ENCODE measurements around the gene TMED8. TPM values are rescaled to one million over a fixed set of nuclear protein-coding genes. Genes with fewer than 3 reads are reported as not detected.

TMED8 gene
- total and polyA plus RNA-seq, 2 of the 13 experiments (the other 11 are each of a cell fraction or from before 2014, with no cell fraction given), result 6.0 to 11.7 TPM

DNA sequence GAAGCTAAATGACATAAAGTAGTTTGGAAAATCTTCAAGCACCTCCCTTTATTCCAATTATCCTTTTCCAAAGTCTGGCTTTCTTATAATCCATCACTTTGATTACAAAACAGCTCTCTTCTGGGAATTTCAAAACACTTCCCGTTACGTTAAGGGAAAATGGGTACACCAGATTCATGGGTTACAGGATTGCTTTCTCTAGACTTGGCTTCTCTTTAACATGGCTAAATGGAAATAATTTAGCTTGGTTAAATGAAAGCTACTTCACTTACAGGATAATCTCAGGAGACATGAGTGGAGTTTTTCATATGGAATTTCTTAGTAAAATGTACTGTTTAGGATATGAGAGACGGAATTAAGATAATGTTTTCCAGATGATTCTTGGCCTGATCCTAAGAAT is 41.3 kb downstream of the TMED8 start:
- Histone ChIP-seq H4K20me1 (ENCODE audit: insufficient read depth, low read length) (no peaks in the 10 kb centered on the region), H3K27me3 (ENCODE audit: control insufficient read depth in 1 of 2, insufficient read depth in 2 of 2, low read length in 2 of 2) (no peaks in the 10 kb centered on the region), H3K79me2 (ENCODE audit: insufficient read depth, low read length) (no peaks in the 10 kb centered on the region), H2AFZ (ENCODE audit: low read length) (no peak overlapping the region), H3K27ac (ENCODE audit: extremely low read length, insufficient read depth, low read length) (no peak overlapping the region), H3K9me3 (ENCODE audit: low read length) (no peaks in the 10 kb centered on the region), H3K4me3 (replicated peaks in 1 of 3; ENCODE audit: insufficient read depth in 1 of 3, low read depth in 2 of 3, low read length in 3 of 3) (no peak overlapping the region), H3K36me3 (replicated peaks in 1 of 2; ENCODE audit: control insufficient read depth in 1 of 2, insufficient read depth in 2 of 2, low read length in 2 of 2) (peaks cover 0 to 1% of the 10 kb centered on the region in 2 experiments; a peak in 3 of 5 replicates), H3K4me1 (ENCODE audit: insufficient read depth, low read length) (peaks cover 13% of the 10 kb centered on the region), H3K4me2 (ENCODE audit: low read depth, low read length) (no peak overlapping the region), H3K9ac (ENCODE audit: insufficient read depth, low read depth, low read length) (no peak overlapping the region)
- CTCF ChIA-PET (ENCODE audit: low intra/inter-chr PET ratio, low total read pairs), result no interaction called here
- DNase-seq (ENCODE audit: low spot score), result no peak
- no TSS peak for BruUV-seq (replicated peaks)
- no peak for ATAC-seq
- intact Hi-C loops (cut with micrococcal nuclease; ENCODE audit: unreplicated experiment), result loop anchor here (5.0 kb wide), 1 partner anchor 42 kb away; the partner anchor contains the start of genes SAMD15 and TMED8
- in situ Hi-C loops (cut with HindIII; ENCODE audit: extremely low pct_ligation_motif_present, low pct_unique_long_range_greater_than_20kb), result no loop called here
- FAIRE-seq, result no peak
- POLR2A ChIA-PET, result interaction anchor here (1.3 kb wide), 1 partner anchor 11 kb away, joined by 3 read pairs; no protein-coding TSS in a partner anchor
- no peak for TF ChIP-seq FOXK2 (IDR thresholded peaks at IDR 0.05)
- no peak for TF ChIP-seq ZNF343 (CRISPR knock-in tag; IDR thresholded peaks at IDR 0.05)
- no peak for TF ChIP-seq MTF1 (CRISPR knock-in tag; IDR thresholded peaks at IDR 0.05)
- TF ChIP-seq SIX4 (CRISPR knock-in tag; IDR thresholded peaks at IDR 0.05), result no peak
- TF ChIP-seq ZNF703 (CRISPR knock-in tag; IDR thresholded peaks at IDR 0.05; ENCODE audit: borderline replicate concordance), result no peak
- TF ChIP-seq ZBTB7B (CRISPR knock-in tag; IDR thresholded peaks at IDR 0.05), result no peak
- no peak for TF ChIP-seq PCBP2 (optimal IDR thresholded peaks at IDR 0.05; ENCODE audit: low read depth, low read length, poor library complexity, severe bottlenecking)
- no peak for TF ChIP-seq ETS1 (CRISPR knock-in tag; IDR thresholded peaks at IDR 0.05)
- TF ChIP-seq NR1H2 (CRISPR knock-in tag; IDR thresholded peaks at IDR 0.05; ENCODE audit: borderline replicate concordance, low read depth), result no peak
- TF ChIP-seq BCL6 (CRISPR knock-in tag; IDR thresholded peaks at IDR 0.05), result no peak
- TF ChIP-seq ZNF574 (CRISPR knock-in tag; IDR thresholded peaks at IDR 0.05), result no peak
- no peak for TF ChIP-seq ZNF616 (CRISPR knock-in tag; IDR thresholded peaks at IDR 0.05; ENCODE audit: low read depth)
- no peak for TF ChIP-seq ZNF556 (CRISPR knock-in tag; IDR thresholded peaks at IDR 0.05; ENCODE audit: borderline replicate concordance)
- WGBS (ENCODE audit: low lambda C conversion rate), result 97% methylated on average over 3 of the region's 3 CpGs
